GM19452 (cell line): Measurements from ENCODE around the gene ADGRG1.

Experiments
- ATAC-seq: cut with Tn5 transposase; IDR thresholded peaks from one replicate; pipeline ENCODE4 v1.9.1; 2021; ENCODE audit not compliant: unreplicated experiment

The ADGRG1 gene

GRCh38 chr16:57680842-57681375, 52.5 kb downstream of the ADGRG1 start:
- ATAC-seq: no peak

GRCh38 chr16:57681950-57682728, 53.7 kb downstream of the ADGRG1 start:
- ATAC-seq: no peak

- no peak for ATAC-seq
Observed at GRCh38 chr16:57682809-57683635, 54.6 kb downstream of the ADGRG1 start.

- ATAC-seq: no peak
Observed at GRCh38 chr16:57683636-57684545, 55.5 kb downstream of the ADGRG1 start.

- no peak for ATAC-seq
Observed at GRCh38 chr16:57684626-57685358, 56.4 kb downstream of the ADGRG1 start.

DNA sequence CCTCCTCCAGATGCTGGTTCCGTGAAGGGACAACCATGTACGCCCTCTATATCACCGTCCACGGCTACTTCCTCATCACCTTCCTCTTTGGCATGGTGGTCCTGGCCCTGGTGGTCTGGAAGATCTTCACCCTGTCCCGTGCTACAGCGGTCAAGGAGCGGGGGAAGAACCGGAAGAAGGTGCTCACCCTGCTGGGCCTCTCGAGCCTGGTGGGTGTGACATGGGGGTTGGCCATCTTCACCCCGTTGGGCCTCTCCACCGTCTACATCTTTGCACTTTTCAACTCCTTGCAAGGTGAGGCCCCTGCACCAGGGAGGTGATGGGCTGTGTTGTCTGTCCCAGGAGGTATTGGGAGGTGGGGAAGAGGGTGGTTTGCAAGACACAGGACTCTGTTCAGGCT, 57.2 kb downstream of the ADGRG1 start:
- ATAC-seq: no peak

- ATAC-seq: no peak
Observed at GRCh38 chr16:57686577-57686976, 58.1 kb downstream of the ADGRG1 start.

- ATAC-seq: no peak
Observed at GRCh38 chr16:57687363-57687929, 59.0 kb downstream of the ADGRG1 start.

DNA sequence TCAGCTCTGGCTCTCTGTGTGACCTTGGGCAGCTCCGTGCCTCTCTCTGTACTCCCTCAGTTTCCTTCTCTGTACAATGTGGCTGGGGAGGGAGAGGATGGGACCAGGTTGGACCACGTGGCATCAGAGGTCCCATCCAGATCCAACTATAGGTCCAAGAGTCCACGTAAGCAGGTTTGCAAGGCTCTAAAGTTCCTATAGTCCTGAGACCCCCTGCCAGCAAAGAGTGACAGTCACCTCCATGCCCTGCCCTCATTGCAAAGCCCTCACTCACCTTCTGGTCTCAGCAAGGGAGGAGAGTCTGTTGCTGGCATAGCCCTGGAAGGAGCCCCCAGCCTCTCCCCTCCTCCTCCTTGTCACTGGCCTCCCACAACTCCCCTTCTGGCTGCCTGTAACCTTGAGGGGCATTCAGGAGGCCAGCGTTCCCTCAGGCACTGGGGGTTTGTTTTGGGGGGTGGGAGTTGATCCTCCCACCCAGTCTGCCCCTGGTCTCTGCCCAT, 60.1 kb downstream of the ADGRG1 start:
- no peak for ATAC-seq

DNA sequence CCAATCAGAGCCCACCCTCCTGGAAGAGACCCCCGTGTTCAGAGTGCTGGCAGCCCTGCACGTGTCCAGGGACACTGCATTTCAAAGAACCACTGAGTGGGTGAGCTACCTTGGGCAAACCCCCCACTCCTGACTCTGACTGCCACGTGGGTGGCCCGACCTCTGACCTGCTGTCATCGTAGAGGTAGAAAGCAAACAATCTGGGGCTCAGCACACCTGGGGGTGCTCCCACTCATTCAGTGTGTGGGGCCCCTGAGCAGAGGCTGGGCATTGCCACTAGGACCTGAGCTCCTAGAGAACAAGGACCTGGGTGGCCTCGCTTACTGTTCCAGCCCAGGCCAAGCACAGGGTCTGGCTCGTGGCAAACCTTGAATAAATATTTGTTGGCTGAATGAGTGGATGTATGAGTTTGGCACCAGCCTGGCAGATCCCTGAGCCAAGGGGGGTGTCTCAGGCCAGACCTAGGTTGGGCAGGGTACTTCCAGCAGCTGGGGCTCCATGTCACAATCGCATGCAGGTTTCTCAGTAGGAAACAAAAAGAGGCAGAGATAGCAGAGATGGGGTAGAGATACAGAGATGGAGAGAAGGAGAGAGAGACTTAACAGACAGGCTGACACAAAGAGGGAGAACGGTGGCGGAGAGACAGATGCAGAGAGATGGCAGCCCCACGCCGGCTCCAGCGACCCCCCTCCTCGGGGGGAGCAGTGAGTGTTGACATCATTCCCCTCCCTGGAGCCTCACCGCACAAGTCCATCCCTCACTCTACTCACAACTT, 60.7 kb downstream of the ADGRG1 start:
- ATAC-seq: no peak

- peak; percentile 74 for ATAC-seq
Observed at GRCh38 chr16:57689762-57690558, 61.5 kb downstream of the ADGRG1 start.

- no peak for ATAC-seq
Observed at GRCh38 chr16:57690782-57691471, 62.5 kb downstream of the ADGRG1 start.

- ATAC-seq: no peak
Observed at GRCh38 chr16:57692636-57693035, 64.2 kb downstream of the ADGRG1 start.

- ATAC-seq: no peak
Observed at GRCh38 chr16:57693550-57693949, 65.1 kb downstream of the ADGRG1 start.

DNA sequence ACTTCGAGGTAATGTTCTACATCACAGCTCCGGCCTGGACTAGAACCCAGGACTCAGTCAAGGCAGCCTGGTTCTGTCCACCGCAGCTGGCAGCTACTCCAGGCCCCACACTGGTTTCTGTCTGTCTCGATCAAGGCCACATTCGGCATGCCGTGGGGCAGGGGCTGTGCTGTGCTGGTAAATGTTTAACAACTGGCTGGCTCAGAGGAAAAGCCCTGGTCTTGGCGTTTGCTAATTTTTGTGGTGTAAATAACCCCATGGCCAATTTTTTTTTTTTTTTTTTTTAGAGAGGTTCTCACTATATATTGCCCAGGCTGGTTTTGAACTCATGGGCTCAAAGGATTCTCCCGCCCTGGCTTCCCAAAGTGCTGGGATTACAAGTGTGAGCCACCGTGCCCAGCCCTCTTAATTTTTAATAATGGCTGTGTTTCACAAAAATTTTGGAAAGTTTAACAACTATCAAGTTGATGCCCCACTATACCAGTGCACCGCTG, 65.8 kb downstream of the ADGRG1 start:
- no peak for ATAC-seq

DNA sequence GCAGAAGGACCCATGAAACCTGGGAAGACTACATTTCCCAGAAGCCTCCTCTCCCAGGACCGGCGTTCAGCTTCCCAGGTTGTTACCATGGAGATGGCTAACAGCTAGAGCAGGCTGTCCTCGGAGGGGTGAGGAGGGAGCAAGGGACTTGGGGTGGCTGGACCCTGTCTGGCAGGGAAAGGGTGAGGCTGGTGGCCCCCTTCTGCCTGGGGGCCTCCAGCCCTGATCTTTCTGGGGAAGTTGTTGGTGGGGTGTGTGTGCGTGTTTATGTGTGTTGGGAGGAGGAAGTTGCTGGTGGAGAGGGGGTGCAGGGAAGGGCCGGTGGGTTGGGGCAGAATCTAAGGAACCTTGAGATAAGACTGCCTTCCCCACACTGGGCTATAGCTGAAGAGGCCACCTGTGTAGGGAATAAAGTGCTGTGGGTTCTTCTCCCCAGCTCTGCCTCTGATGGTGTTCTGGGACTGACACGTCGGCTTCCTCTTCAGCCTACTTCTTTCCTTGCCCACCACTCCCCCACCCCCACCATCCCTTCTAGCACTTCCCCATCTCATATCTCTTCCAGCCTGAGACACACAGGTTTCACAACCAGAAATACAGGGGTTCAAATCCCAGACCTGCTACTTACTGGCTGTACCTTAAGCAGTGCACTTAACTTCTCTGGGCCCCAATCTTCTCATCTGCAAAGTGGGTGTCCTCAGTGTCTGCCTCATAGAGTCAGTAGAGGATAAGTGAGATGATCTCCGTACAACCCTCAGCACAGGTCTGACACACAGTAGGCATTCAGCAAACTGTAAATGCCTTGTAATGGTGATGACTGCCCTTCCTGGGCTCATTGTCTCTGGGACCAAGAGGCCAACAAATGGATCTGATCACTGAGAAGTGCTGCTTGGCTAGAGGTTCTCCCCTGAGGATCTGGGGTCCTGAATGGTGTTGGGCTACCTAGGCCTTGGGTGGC, 66.6 kb downstream of the ADGRG1 start, which contains the start of gene DRC7:
Gene DRC7, plus strand, starts transcription at position 82 of the 955 bp plus-strand sequence. CDS start 3,144 bp downstream, outside the sequence.
- ATAC-seq: no peak
